GM19193 (cell line): ENCODE measurements around the gene CHM.

Experiments
- POLR2A ChIP-seq: IDR thresholded peaks from 4 replicates; pipeline ENCODE4 v1.6.1; 2011; ENCODE audit not compliant: insufficient read depth, insufficient read length; ENCODE audit errors: extremely low read depth

CHM gene

GRCh38 chrX:86047174-86047935, at the start of gene CHM:
CHM (minus strand) TSS chrX:86047558; CDS start chrX:86047532, 26 bp downstream.
- TF ChIP-seq POLR2A, result peak; percentile 63

GRCh38 chrX:86078650-86079049, 31.3 kb upstream of the CHM start:
- no peak for TF ChIP-seq POLR2A

- no peak for TF ChIP-seq POLR2A
Observed at GRCh38 chrX:86066998-86067397, 19.6 kb upstream of the CHM start.

- no peak for TF ChIP-seq POLR2A
Observed at GRCh38 chrX:86061407-86061806, 14.0 kb upstream of the CHM start.

GRCh38 chrX:86051741-86052140, 4.4 kb upstream of the CHM start:
- TF ChIP-seq POLR2A, result no peak

- TF ChIP-seq POLR2A, result no peak
Observed at GRCh38 chrX:86047936-86048280, 550 bp upstream of the CHM start.

- TF ChIP-seq POLR2A, result no peak
Observed at GRCh38 chrX:86044216-86044615, 3.1 kb downstream of the CHM start.

- TF ChIP-seq POLR2A, result no peak
Observed at GRCh38 chrX:86039625-86040568, 7.5 kb downstream of the CHM start.

GRCh38 chrX:86033385-86033784, 14.0 kb downstream of the CHM start:
- TF ChIP-seq POLR2A, result no peak

GRCh38 chrX:86028681-86029080, 18.7 kb downstream of the CHM start:
- TF ChIP-seq POLR2A, result no peak

GRCh38 chrX:86023811-86024210, 23.5 kb downstream of the CHM start:
- TF ChIP-seq POLR2A, result no peak

GRCh38 chrX:86021652-86022289, 25.6 kb downstream of the CHM start:
- no peak for TF ChIP-seq POLR2A

- TF ChIP-seq POLR2A, result no peak
Observed at GRCh38 chrX:86016139-86016538, 31.2 kb downstream of the CHM start.

GRCh38 chrX:86014421-86014820, 32.9 kb downstream of the CHM start:
- no peak for TF ChIP-seq POLR2A

GRCh38 chrX:86013792-86014191, 33.6 kb downstream of the CHM start:
- no peak for TF ChIP-seq POLR2A
